ENCODE data around the gene VAV1. TPM values are rescaled to one million over a fixed set of nuclear protein-coding genes. Genes with fewer than 3 reads are reported as not detected.
A peak's percentile ranks its signal among the peaks of the same experiment; 100 is the strongest.
"Not testable (repeated sequence)": the region's sequence is repeated elsewhere in the genome, so short reads cannot be mapped to it uniquely, and the experiment has no call there.

VAV1 gene
- polyA plus RNA-seq, 1 experiment: not detected

GRCh38 chr19:6743066-6743465 lies 29.4 kb upstream of the VAV1 start:
- no peak for DNase-seq (ENCODE audit: low read depth)
- ChIA-PET CTCF (interaction anchor here (0.7 kb wide), 1 partner anchor 11 kb away, joined by 3 read pairs; no protein-coding TSS in a partner anchor), POLR2A (no interaction called here)
- Histone ChIP-seq H3K4me3 (ENCODE audit: low read depth, low read length) (no peak overlapping the region), H3K27me3 (ENCODE audit: control insufficient read depth, insufficient read depth, low read length) (no peaks in the 10 kb centered on the region), H3K36me3 (ENCODE audit: control insufficient read depth, insufficient read depth, low read length) (peaks cover 16% of the 10 kb centered on the region)
- TF ChIP-seq, protein P1, sequence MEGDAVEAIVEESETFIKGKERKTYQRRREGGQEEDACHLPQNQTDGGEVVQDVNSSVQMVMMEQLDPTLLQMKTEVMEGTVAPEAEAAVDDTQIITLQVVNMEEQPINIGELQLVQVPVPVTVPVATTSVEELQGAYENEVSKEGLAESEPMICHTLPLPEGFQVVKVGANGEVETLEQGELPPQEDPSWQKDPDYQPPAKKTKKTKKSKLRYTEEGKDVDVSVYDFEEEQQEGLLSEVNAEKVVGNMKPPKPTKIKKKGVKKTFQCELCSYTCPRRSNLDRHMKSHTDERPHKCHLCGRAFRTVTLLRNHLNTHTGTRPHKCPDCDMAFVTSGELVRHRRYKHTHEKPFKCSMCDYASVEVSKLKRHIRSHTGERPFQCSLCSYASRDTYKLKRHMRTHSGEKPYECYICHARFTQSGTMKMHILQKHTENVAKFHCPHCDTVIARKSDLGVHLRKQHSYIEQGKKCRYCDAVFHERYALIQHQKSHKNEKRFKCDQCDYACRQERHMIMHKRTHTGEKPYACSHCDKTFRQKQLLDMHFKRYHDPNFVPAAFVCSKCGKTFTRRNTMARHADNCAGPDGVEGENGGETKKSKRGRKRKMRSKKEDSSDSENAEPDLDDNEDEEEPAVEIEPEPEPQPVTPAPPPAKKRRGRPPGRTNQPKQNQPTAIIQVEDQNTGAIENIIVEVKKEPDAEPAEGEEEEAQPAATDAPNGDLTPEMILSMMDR (IDR thresholded peaks at IDR 0.05; ENCODE audit: insufficient read depth, low read depth, low read length): no peak

DNA sequence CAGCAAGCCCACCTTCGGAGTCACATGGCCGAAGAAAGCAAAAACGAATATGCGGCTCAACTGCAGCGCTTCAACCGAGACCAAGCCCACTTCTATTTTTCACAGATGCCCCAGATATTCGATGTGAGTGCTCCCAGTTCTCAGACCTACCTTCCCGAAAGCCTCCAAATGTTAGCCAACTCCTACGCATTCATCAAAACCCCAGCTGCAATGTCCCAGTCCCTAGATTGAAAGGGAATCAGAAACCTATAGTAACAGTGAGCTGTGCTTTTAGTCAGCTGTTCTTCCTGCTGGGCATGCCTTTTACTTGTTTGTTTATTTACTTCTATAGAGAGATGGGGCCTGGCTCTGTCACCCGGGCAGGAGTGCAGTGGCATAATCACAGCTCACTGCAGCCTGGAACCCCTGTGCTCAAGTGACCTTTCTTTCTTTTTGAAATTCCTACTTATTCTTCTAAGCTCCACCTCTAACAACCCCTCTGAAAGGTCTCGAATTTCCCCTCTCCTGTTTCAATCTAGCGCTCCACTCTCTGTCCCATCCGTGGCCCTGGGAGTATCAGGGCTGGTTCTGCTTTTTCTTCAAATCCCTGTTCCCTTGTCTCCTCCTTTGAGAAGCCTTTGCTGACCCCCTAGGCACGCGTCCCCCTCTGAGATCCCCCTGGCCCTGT lies 28.7 kb upstream of the VAV1 start:
- peaks cover 19% of the 10 kb centered on the region for H3K36me3 ChIP-seq (ENCODE audit: control insufficient read depth, insufficient read depth, low read length)
- no peak overlapping the region for H3K4me3 ChIP-seq (ENCODE audit: low read depth, low read length)
- no peak for DNase-seq (ENCODE audit: low read depth)
- ChIA-PET CTCF (interaction anchor here (0.6 to 1.4 kb wide), 3 partner anchors 10 to 334 kb away, joined by 3 read pairs; no protein-coding TSS in a partner anchor), POLR2A (no interaction called here)
- H3K27me3 ChIP-seq (ENCODE audit: control insufficient read depth, insufficient read depth, low read length): no peaks in the 10 kb centered on the region
- TF ChIP-seq, protein P1 (IDR thresholded peaks at IDR 0.05; ENCODE audit: insufficient read depth, low read depth, low read length): no peak

GRCh38 chr19:6744381-6745301 lies 27.9 kb upstream of the VAV1 start:
- H3K36me3 ChIP-seq (ENCODE audit: control insufficient read depth, insufficient read depth, low read length): peaks cover 22% of the 10 kb centered on the region
- no peak overlapping the region for H3K4me3 ChIP-seq (ENCODE audit: low read depth, low read length)
- TF ChIP-seq, protein P1 (IDR thresholded peaks at IDR 0.05; ENCODE audit: insufficient read depth, low read depth, low read length): no peak
- H3K27me3 ChIP-seq (ENCODE audit: control insufficient read depth, insufficient read depth, low read length): no peaks in the 10 kb centered on the region
- DNase-seq (ENCODE audit: low read depth): peak; percentile 51
- ChIA-PET CTCF (interaction anchor here (1.4 kb wide), 1 partner anchor 118 kb away, joined by 3 read pairs; no protein-coding TSS in a partner anchor), POLR2A (no interaction called here)

DNA sequence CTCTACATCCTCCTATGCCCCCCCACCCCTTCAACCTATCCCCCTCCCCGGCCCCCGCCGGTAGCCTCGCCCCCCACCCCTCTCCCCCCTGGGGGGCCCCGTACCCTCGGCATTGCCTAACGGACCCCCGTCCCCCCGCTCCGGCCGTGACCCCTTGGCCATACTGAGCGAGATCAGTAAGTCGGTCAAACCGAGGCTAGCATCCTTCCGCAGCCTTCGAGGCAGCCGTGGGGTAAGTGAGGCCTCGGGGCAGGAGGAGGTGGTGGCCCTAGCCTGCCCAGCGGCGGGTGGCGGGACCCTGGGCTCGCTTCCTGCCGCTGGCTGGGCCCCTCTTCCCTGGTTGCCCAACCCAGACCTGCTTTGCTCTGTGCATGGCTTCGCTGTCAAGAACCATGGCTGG lies 26.5 kb upstream of the VAV1 start:
- TF ChIP-seq, protein P1 (IDR thresholded peaks at IDR 0.05; ENCODE audit: insufficient read depth, low read depth, low read length): no peak
- no peak for DNase-seq (ENCODE audit: low read depth)
- Histone ChIP-seq H3K36me3 (ENCODE audit: control insufficient read depth, insufficient read depth, low read length) (peaks cover 30% of the 10 kb centered on the region), H3K4me3 (ENCODE audit: low read depth, low read length) (no peak overlapping the region), H3K27me3 (ENCODE audit: control insufficient read depth, insufficient read depth, low read length) (no peaks in the 10 kb centered on the region)
- ChIA-PET CTCF (no interaction called here), POLR2A (no interaction called here)

GRCh38 chr19:6748543-6748942 lies 24.0 kb upstream of the VAV1 start:
- H3K27me3 ChIP-seq (ENCODE audit: control insufficient read depth, insufficient read depth, low read length); POLR2A ChIA-PET; DNase-seq (ENCODE audit: low read depth); H3K4me3 ChIP-seq (ENCODE audit: low read depth, low read length): not testable (repeated sequence)
- peaks cover 37% of the 10 kb centered on the region for H3K36me3 ChIP-seq (ENCODE audit: control insufficient read depth, insufficient read depth, low read length)
- CTCF ChIA-PET: interaction anchor here (0.7 to 1.5 kb wide), 2 partner anchors 13 to 21 kb away, joined by 3 to 5 read pairs; no protein-coding TSS in a partner anchor

Data from BJ (cell line).